Astrocyte of the hippocampus (primary cell): ENCODE results near the gene EHBP1.

Experiments used
- DNase-seq: peaks from one replicate; pipeline ENCODE4 v3.0.0; 2011; ENCODE audit warnings: low read depth, low spot score

Gene EHBP1

DNA sequence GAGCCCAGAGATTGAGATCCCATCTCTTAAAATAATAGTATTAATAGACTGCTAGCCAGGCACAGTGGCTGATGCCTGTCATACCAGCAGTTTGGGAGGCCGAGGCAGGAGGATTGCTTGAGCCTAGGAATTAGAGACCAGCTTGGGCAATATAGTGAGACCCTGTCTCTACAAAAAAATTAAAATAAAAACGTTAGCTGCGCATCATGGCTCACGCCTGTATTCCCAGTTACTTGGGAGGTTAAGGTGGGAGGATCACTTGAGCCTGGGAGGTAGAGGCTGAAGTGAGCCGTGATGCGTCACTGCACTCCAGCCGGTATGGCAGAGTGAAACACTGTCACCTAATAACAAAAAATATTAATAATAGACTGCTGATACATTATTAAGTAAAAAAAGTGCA, 178.1 kb downstream of the EHBP1 start:
- no peak for DNase-seq

DNA sequence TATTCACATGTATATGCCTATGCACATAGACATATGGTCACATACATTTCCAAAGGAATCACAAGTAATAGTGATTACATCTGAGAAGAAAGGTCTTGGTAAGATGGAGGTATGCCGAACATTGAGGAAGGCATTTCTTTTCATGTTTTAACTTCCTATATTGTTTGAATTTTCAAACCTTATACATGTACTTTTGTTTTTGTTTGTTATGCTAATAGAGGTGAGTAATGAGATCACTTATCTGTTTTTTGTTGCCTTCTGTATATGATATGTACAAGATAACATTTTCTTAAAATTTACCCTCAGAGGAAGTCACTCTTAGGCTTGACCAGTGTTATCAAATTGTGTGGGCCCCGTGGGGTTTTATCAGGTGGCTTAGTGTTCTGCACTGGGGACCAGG, 178.6 kb downstream of the EHBP1 start:
- DNase-seq = no peak

DNA sequence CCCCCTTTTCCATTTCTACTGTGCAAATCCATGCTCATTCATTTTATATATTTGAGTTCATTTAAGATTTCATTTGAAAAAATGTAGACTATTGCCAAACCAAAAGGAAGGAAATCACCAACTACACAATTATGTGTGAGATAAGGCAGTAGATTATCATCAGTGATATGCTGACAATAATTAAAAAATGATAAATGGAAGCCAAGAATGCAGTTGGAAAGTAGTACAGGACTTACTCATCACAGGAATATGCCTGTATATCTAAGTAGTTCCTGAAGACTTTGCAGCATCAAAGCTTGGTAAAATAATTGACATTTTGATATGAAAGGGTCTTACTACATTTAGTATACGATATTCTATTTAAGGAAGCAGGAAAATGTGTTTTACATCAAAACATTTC, 179.0 kb downstream of the EHBP1 start:
- peak; percentile 16 for DNase-seq

- DNase-seq = no peak
These were observed 189.6 kb downstream of the EHBP1 start for GRCh38 chr2:62894966-62895631.

GRCh38 chr2:62895632-62896009, 190.1 kb downstream of the EHBP1 start:
- no peak for DNase-seq

DNA sequence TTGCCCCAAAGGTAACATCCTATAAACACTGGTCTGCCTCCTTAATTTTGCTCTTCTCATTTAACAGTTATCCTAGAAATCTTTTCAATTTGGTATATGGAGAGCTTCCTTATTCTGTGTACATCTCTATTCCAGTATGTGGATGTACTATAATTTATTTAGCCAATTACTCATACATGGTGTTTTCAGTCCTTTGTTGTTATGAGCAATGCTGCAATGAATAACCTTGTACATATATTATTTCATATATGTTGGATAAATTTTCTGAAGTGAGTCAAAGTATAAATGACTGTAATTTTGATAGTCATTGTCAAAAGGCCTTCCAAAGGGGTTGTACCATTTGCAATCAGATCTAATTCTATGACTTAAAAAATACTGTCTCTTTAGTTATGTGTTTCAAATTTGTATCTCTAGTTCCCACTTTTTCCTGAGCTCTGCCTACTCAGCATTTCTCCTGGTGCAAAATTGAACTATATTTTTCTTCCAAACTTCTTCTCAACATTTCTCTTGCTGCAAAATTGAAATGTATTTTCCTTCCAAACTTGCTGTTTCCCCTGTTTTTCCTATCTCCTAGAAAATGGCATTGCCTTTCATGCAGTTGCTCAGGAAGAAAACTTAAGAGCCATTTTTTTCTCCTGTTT, 191.8 kb downstream of the EHBP1 start:
- DNase-seq = no peak

DNA sequence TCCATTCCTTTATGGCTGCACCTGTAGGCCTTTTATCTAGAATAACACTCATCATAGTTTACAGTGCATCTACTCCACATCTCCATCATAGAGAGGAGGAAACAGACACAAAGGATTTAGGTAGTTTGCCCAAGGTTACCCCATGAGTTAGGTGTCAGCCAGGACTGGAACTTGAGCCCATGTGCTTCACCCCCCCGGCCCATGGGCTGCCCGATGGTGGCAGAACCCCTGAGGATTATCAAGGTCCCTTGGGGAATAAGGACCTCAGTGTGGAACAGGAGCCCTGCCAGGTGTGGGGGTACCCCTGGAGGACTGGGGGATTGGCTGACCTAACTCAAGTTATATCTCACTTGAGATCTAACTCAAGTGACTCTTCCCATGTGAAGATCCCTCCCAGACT, 198.8 kb downstream of the EHBP1 start:
- no peak for DNase-seq

DNA sequence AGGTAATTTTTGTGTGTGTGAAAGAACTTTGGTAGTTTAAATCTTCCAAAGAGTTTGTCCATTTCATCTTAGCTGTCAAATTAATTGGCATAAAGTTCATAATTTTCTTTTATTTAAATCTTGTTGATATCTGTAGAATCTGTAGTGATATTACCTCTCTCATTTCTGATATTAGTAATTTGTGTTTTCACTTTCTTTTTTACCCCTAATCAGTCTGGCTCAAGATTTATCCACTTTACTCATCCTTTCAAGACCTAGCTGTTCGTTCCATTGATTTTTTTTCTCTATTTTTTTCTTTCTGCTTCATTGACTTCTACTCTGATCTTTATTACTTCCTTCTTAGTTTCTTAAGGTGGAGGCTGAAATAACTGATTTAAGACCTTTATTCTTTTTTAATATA, 202.6 kb downstream of the EHBP1 start:
- DNase-seq = no peak

GRCh38 chr2:62913311-62913710, 207.8 kb downstream of the EHBP1 start:
- DNase-seq = no peak

DNA sequence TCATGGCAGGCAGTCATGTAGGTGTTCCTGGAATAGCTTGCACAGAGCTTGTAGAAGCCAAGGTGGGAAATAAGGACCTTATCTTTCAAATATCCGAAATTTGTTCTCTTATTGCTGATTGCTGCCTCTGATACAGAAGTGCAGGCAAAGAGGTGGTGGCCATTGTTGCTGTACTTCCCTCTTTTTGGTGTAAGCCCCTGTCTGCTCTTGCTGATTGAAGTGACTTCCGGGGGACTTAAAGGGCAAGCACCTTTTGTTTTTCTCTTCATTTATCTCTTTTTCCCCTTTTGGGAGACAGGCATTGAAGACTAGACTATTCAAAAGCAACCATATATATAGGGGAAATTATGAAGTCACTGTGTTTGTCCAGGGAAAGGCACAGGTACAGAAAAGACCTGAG, 213.5 kb downstream of the EHBP1 start:
- no peak for DNase-seq

DNA sequence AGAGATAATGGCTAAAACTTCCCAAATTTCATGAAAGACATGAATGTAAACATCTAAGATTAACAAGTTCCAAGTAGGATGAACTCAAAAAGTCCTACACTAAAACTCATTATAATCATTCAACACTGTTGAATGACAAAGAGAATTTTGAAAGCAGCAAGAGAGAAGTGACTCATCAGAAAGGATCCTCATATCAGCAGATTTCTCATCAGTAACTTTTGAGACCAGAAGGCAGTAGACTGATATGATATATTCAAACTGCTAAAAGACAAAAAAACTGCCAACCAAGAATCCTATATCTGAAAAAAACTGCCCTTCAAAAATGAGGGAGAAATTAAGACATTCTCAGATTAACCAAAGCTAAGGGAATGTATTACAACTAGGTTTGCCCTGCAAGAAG, 214.6 kb downstream of the EHBP1 start:
- no peak for DNase-seq

GRCh38 chr2:62923242-62923641, 217.7 kb downstream of the EHBP1 start:
- DNase-seq = no peak

- no peak for DNase-seq
These were observed 218.4 kb downstream of the EHBP1 start for GRCh38 chr2:62923881-62924280.

- DNase-seq = no peak
These were observed 222.5 kb downstream of the EHBP1 start for GRCh38 chr2:62928015-62928414.

GRCh38 chr2:62931536-62931935, 226.0 kb downstream of the EHBP1 start:
- no peak for DNase-seq

DNA sequence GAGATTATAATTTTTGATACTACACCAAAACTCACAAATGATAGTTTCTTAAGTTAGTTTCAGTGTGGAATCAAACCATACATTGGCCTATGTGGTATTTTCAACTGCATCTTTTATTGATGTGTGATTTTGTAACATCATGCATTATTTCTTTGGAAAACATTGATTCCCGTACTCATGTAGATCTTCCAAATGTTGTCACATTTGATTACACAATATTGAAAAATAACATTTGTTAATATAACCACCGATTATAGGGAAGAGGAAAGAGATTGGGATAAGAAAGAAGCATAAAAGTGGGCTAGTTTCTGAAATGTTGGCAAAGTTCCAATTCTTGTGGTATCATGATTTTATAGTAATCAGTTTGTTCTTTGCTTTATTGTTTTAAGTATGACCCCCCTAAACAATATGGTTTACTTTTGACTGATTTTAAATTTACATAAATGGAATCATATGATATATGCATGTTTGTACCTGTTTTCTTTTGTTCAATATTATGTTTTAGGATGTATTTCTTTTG, 227.9 kb downstream of the EHBP1 start:
- DNase-seq = no peak

DNA sequence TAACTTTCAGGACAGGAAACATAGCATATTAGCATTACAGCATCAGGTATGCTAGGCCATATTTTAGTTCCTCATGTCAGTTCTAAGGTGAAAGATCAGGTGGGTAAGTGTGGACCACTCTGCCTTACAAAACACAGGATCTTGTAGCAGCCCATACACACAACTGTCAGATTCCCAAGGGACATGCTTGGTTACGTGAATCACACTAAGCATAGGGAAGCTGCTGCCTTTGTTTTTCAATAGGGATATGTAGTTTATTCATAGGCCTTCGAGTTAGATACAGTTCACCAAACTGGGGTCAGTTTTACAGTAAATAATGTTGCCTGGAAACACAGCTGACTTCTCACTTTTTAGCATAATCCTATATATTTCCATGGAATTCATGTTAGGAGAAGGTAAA, 229.0 kb downstream of the EHBP1 start:
- no peak for DNase-seq

- DNase-seq = peak; percentile 58
These were observed 232.6 kb downstream of the EHBP1 start for GRCh38 chr2:62938126-62938525.

DNA sequence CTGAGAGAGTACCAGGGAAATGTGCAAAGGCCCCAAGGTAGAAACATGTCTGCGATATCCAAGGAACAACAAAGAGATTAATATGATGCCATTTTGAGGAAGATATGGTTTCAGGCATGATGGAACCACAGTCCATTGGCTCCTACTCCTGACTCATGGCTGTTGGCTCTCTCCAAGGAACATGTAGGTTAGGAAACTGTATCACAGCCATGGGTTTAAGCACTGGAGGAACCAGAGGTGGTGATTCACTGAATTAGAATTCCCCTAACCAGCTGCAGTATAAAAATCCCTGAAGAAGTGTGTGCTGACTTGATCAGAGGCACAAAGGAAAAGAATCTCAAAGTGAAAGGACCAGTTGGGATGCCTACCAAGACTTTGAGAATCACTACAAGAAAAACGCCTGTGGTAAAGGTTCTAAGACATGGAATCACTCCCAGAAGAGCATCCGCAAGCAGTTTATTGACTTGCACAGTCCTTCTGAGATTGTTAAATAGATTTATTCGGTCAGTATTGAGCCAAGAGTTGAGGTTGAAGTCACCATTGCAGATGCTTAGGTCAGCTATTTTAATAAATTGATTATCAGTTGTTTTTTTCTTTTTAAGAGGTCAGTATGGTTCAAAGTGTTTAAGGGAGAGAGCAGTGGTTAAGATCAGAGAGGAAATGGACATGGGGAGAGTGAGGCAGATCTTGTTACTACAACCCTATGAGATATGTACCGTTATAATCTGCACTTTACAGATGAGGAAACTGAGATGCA, 234.4 kb downstream of the EHBP1 start:
- DNase-seq = peak; percentile 82

DNA sequence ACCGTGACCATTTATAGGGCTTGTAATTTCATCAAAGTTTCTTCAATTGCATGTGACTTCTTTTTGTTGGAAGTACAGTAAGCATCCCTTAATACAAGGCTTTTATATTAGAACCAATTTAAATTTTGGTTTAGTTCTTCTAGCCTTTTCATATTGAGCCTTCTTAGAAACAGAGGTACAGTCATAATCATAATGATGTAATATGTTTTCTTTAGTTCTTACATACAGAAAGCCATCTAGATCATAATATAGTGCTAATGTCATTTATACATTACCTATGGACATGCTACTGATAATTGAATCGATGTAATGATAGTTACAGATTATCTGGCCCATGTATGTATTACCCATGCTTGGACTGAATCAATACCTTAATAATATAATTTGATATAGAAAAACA, 235.2 kb downstream of the EHBP1 start:
- DNase-seq = no peak

- no peak for DNase-seq
These were observed 235.9 kb downstream of the EHBP1 start for GRCh38 chr2:62941413-62941812.

- no peak for DNase-seq
These were observed 238.8 kb downstream of the EHBP1 start for GRCh38 chr2:62944362-62944761.

- DNase-seq = no peak
These were observed 241.9 kb downstream of the EHBP1 start for GRCh38 chr2:62947403-62947802.
